HG03342 (cell line): Measurements from ENCODE around the gene HCRT.
"Not testable (repeated sequence)": the region's sequence is repeated elsewhere in the genome, so short reads cannot be mapped to it uniquely, and the experiment has no call there.

Experiments used
- ATAC-seq: cut with Tn5 transposase; IDR thresholded peaks from one replicate; pipeline ENCODE4 v1.9.1; 2021; ENCODE audit warnings: mild to moderate bottlenecking, moderate library complexity; ENCODE audit not compliant: unreplicated experiment

HCRT gene

DNA sequence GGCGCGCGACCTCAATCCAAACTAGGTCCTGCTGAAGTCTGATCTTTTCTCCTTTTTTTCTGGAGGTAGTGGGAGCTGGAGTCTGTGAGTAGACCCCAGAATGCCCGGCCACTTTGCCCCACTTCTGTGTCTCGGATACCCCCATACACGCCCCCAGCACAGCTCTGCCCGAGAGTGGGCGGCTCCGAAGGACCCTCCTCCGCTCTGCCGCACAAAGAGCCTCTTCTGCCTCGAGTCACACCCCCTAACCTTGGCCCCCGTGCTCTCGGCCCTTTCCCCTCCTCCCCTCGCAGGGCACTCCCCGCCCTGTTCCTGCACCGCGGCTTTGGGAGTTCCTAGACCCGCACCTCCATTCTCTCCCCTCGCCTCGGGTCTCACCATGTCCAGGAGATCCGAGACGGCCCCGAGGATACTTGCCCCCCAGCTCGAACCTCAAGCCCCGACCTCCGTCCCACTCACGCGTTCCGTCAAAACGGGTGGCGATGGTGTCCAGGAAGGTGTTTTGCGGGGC is 4.8 kb downstream of the HCRT start:
- ATAC-seq: no peak

DNA sequence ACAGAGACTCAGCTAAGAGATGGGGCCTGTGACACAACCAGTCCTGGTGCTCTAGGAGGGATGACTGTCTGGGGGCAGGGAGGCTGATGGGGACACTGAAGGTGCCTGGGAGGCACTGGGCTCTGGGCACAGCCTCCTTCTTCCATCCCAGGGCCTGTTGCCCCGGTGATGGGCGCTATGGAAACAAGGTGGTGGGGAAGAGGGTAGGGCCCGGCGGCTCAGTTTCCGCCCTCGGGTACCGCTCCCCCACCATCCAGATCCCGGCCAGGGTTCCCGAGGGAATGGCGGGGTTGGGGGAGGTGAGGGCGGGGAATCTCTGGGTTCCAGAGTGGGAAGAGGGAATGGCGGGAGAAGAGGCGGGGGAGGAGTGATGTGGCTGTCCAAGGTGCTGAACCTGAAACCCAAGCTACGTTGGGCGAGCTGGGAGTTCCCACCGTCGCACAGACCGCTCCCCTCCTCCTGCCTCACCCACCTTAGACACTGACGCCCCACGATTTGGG is 5.3 kb downstream of the HCRT start:
- ATAC-seq: no peak

DNA sequence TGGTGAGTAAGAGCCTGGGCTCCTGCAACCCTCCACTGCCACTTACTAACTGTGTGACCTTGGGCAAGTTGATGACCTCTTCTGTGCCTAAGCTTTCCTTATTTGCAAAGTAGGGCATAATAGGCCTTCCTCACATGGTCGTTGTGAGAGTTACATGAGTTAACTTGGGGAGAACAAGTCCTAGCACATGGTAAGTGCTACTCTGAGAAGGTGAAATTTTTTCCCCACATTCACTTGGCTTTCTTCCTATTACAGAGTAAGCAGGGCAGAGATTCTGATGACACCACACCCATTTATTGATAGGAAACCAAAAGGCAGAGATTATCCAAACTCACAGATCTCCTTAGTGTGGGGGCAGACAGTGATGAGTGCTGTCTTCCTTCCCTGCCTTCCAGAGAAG is 5.9 kb downstream of the HCRT start:
- ATAC-seq: no peak

DNA sequence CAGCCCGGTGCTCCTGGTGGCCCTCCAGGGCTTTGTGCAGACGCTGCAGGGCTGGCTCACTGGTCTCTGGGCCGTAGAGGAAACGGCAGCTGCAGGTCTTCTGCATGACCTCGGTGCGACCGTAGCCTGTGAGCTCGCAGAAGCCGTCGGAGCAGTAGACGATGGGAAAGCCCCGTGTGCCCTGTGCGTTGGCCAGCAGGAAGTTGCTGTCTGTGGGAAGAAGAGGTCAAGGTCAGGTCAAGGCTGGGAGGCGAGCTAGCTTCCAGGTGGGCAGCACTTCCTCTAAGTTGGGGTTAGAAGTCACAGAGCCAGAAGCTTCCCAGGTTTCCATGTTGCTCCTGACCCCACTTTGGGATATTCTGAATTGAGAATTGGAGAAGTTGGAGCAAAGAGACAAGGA is 6.4 kb downstream of the HCRT start:
- no peak for ATAC-seq

DNA sequence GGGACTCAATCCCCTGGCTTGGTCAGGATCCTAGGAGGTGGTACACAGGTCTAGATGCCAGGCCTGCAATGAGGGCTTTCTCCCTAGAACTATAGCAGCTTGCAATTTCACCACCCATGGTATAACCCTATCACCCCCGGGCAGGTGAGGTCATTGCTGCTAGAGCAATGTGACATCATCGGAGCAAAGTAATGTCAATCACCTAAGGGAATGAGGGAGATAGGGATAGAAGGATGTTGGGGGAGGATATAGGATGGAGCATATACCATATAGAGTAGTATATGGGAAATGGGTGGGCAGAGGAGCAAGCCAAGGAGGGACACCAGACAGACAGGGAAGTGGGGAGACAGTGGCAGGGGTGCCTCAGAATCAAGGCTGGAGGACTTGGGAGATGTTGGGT is 7.6 kb downstream of the HCRT start:
- ATAC-seq: no peak

DNA sequence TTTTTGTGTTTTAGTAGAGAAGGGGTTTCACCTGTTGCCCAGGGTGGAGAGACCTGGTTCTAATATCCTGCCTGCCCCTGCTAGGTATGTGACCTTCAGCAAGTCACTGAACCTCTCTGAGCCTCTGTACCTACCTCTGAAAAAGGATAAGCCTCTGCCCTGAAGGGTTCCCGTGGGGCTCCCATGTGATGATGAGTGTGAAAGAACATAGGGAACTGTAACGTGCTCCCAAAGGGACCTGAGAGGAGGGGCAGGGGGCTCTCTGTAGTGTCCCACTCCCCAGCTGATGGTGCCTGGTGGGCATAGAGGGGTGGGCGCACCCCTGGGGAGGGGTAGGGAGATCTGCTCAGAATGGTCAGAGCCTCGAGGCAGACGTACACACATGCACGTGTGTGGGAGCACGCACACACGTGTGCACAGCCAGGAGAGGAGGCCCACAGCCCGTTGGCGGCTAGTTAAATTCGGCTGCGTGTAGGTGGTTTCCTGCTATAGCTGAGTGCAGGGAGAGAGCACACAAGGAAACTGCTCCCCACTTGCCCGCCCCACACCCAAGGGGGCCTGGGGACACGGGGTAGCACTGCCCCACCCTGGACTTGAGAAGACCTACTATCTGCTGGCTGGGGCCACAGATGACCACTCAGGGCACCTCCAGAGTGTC is 11.0 kb downstream of the HCRT start:
- ATAC-seq: no peak

DNA sequence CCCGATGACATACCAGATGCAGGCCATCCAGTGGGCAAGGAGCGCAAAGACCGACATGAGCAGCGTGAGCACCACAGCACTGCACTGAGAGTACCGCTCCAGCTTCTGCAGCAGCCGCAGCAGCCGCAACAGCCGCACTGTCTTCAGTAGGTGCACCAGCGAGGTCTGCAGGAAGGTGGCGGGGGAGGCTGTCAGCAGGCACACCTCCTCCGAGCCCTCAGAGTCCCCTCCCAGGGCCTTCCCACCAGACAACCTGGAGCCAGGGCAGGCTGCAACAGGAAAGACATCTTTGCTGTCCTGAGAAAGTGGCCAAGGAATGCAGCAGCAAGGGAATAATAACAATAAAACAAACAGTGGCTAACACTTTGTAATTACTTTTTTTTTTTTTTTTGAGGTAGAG is 13.4 kb downstream of the HCRT start:
- no peak for ATAC-seq

DNA sequence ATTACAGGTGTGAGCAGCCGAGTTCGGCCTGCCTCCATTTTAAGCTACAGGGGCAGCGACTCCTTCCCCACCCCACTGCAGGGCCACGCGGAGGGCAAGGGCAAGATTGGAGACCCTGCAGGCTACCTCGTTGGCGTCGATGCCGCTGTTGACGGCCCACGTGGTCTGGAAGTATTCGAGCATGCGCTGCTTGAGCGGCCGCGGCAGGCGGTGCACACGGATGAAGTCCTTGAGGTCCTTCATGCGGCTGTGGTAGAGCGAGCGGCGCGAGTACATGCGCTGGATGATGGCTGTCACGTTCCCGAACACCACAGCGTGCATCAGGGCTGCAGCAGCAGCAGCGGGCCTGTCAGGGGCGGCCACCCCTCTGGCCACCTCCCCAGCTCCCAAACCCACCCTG is 15.9 kb downstream of the HCRT start:
- no peak for ATAC-seq

DNA sequence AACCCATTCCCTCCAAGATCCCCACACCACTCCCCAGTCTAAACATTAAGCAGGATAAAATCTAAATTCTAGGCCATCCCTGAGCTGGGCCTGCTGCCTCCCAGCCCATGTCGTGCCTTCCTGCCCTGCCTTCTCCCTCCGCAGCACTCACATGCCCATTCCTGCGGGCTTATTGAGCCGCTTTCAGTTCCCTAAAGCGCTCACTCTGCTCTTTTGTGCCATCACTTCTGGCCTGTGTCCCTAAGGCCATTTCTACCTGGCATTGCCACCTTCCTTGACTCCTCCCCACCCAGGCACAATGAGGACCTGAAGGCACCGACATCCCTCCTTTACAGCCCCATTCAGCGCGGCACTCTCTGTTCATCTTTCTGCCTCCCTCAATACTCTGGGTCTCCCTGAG is 17.4 kb downstream of the HCRT start:
- ATAC-seq: no peak

DNA sequence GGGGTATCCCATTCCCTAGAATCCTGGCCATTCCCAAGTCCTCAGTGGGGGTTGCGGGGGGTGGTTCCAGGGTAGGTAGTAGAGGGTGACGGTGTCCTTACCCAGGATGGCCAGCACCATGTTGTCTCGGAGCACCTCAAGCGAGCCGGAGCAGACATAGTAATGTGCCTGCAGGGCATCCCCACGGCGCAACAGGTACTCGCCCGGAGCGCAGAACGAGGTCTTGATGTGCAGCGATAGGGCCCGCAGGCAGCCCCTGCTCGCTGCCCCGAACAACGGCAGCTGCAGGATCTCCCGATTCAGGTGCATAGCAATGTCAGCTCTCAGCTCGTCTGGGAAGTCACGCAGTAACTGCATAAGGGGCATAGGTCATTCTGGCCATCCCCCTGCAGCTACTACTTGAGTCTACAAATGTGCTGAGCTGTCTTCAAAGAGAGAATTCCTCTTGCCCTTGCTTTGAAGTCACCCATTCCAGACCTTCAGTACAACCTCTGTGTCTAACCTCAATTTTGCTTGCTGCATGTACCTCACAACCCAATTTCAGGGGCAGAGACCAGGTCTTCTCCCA is 19.0 kb downstream of the HCRT start:
- no peak for ATAC-seq

DNA sequence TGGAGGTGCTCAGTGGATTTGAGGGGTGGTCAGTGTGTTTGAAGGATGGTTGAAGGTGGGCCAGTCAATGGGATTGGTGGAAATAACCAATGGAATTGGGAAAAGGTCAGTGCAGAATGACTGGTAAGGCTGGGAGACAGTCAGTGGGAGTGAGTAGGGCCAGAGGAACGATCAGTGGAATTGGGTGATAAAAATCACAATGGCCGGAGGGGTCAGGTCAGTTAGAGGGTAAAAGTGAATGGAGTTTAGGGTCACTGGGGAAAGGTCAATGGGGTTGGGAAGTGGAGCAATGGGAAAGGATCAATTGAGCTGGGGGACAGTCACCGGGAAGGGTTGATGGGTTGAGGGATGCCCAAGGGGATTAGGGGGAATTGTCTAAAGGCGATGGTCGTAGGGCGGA is 19.5 kb downstream of the HCRT start:
- no peak for ATAC-seq

DNA sequence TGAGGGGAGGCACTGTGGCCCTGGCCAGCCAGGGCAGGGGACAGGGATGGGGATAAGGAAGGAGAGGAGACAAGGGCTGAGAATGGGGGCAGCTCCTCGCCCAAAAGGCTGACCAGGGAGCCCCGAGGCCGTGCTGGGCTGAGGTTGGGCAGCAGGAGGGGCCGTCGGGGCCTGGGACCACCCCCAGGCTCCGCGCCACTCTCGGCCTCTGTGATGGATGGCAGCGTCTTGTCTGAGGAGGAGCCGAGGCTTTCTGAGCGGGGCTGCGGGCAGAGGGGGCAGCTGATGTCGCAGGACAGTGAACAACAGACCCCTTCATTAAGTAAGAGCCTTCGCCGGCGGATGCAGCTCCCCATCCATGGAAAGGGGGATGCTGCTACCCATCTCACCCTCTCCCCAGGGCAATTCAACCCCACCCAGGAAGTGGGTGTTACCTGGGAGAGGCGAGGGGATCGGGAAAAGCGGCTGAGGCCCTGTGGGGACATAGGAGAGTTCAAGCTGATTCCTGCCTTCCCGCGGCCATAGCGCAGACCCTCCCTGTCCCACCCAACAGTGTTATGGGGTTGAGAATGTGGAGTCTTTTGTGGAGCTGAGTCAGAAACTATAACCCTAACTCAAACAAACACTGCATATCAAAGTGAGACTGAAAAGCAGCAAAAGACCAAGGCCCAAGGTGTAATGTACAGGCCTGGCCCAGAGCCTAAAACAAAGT is 21.4 kb downstream of the HCRT start:
- ATAC-seq: no peak

DNA sequence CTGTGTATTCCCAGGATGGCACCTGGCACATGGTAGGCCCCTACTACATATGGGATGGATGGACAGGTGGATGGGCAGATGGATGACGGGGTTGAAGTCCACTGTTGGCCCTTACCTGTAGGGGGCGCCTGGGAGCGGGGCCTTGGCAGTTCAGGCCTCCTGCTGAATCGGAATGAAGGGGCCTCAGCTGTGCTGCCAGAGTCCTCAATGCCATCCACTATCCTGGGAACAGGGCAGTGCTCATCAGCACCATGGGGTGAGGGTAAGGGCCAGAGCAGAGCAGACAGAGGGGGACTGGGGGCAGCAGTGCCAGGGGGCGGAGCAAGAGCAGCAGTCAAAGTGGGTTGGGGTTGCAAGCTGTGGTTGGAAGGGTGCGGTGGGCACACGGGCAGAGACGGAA is 22.1 kb downstream of the HCRT start:
- no peak for ATAC-seq

DNA sequence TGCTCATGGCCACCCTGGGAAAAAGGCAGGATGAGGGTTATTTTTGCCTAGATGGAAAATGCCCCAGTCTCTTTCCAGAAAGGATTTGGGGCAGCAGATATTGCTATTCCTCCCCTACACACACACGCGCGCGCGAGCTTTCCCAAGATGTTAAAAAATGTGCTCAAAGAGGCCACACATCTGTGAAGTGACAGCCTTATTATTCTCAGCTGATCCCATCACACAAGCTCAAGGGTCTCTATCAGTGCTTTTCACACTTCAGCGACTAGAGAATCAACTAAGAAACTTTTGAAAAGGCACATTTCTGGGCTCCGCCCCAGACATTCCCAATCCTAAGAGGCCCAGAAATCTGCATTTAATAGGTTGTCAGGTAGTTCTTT is 24.7 kb downstream of the HCRT start:
- ATAC-seq: no peak

DNA sequence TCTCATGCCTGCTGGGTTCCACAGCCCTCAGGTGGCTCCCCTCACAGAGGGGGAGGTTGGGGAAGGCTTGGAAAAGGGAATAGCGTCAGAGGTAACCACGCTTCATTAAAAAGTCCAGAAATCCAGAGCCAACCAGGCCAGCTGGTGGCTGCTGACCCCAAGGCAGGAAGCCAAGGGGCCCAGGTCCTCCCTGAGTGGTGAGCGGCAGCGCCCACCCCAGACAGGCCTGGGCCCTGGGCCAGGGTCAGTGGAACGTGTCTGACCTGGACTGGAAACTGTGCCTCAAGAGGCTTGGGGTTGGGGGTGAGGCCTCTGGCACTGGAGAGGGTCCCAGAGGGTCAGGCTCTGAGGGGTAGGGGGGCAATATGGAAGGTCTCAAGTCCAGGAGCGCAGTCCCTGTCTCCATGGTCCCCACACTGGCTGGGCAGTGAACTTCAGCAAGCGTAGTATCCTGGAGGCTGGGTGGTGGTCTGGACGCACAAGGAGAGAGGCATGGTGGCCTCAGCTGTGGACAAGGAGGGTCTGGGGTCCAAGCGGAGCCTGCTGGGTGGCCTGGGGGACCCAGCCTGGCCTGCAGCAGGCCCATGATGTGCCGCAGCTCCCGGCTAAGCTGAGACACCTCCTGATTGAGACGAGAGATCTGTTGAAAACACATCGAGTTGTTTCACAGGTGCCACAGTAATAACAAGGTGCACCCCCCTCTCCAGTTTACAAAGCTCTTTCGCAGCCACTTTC is 25.3 kb downstream of the HCRT start:
- ATAC-seq: no peak

DNA sequence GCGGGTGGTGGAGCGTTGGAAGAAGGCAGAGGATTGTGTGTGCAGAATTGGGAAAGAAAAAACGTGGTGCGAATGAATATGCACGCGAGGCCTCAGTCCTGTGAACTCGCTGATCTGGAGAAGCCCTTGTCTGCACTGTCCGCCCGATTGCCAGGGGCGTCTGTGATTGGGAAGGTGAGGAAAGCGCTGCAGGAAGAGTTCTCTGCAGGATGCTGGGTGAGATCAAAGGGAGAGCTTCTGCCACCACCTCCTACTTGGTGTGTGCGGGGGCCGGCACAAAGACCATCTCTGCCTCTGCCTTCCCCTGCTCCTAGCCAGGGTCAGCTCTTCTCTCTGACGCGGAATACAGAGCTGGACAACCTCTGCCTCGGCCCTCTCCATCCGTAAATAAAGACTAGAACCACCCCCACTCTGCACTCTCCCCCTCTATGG is 29.6 kb downstream of the HCRT start:
- no peak for ATAC-seq

DNA sequence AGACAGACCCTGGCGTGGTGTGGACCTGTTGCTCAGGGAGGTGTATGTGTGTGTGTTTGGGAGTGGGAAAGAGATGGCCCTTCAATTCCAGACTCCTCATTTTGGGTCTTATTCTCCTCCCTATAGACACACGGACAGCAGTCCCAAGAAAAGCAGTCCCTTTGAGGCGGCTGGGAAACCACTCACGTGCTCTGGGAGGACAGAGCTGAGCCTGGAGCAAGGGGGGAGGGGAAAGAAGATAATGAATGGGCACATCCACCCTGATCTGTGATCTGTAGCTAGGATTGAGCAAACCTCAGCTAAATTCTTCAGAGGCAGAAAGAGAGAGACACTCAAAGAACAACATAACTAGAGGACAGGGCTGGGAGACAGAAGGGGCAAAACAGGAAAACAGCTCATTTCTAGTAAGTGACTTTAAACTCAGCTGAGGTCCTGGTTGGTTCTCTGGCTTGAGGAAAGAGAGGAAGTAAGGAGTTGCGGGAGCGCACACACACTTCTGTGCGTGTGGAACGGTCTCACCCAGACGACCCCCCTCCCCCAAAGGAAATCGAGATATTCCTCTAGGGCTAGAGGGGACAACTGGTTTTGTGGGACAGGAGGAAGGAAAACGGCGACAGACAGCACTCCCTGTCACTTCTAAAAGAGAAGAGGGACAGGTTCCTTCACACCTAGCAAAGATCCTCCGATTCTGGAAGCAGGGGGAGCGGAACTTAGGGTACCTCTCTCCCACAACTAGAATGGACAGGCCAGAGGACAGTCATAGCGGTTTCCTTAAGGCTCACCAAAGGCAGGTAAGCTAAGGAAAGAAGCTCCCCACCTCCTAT is 31.1 kb downstream of the HCRT start:
- ATAC-seq: no peak

DNA sequence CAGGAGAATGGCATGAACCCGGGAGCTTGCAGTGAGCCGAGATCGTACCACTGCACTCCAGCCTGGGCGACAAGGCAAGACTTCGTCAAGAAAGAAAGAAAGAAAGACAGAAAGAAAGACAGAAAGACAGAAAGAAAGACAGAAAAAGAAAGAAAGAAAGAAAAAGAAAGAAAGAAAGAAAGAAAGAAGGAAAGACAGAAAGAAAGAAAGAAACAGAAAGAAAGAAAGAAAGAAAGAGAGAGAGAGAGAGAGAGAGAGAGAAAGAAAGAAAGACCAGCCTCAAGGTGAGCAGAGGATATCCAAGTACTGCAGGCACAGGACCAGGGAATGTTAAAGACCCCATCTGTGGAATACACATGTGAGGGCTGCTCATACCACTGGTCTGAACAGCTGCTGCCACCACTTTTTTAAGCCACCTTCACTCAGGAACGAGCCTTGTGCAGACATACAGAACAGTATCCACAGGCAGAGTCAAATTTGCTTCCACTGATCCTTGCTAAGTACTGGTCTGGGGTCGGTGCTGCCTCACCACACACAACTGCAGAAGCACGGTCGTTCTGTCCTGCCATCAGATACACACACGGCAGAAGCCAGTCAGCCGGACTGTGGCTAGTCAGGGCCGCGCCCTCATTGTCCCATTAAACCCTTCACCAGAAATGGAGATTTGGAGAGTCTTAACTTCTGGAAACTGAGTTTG is 38.2 kb downstream of the HCRT start:
- ATAC-seq: no peak

DNA sequence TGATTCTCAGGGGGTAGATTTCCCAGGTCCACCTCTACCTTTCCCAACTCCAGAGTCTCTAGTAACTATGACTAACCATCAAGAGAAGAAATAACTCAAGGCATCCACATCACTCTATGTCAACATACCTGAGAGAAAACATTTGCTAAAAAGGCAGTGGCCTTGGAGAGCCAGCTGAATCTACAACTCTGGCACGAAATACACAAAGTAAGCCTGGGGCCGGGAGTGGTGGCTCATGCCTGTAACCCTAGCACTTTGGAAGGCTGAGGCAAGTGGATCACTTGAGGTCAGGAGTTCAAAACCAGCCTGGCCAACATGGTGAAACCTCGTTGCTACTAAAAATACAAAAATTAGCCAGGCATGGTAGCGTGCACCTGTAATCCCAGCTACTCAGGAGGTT is 42.1 kb downstream of the HCRT start:
- ATAC-seq: not testable (repeated sequence)

DNA sequence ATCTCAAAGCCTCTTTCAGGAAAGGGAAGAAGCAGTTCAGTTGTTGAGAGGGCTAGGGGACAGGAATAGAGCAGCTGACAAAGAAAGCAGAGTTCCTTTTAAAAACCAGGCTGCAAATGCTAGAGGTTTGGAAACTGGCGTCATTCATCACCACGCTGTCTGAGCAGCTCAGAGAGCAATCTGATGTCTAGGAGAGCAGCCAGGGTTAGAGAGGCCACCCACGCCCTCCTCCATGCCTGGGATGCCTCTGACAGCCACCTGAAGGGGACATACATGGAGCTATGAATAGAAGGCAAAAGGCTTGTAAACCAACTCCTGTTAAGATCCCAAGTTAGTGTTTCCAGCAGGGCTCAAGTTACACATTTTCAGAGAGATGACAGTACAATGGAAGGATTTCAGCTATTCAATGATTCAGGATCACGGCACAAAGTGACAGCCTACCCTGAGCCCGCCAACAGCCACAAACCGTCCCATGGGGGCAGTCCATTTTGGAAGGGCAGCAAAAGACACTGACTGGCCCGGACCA is 42.8 kb downstream of the HCRT start:
- ATAC-seq: no peak
